NCI-H2107 treated with DMSO at 0.1 percent for 48 hours (cell line): Measurements from ENCODE around the gene RNF10.
"Not testable (repeated sequence)": the region's sequence is repeated elsewhere in the genome, so short reads cannot be mapped to it uniquely, and the experiment has no call there.

Source experiments
- DNase-seq: peaks from one replicate; lab custom pipeline; 2025; ENCODE audit not compliant: unreplicated experiment; lab: John Stamatoyannopoulos, UW

RNF10 gene

GRCh38 chr12:120534203-120534702 is at the start of gene RNF10:
RNF10 (plus strand) TSS chr12:120534356; CDS start chr12:120534812, 456 bp downstream.
- peak; percentile 95 for DNase-seq

- DNase-seq = no peak
Measured at GRCh38 chr12:120485961-120486881, 47.9 kb upstream of the RNF10 start.

GRCh38 chr12:120487552-120487951 is 46.6 kb upstream of the RNF10 start:
- DNase-seq = not testable (repeated sequence)

DNA sequence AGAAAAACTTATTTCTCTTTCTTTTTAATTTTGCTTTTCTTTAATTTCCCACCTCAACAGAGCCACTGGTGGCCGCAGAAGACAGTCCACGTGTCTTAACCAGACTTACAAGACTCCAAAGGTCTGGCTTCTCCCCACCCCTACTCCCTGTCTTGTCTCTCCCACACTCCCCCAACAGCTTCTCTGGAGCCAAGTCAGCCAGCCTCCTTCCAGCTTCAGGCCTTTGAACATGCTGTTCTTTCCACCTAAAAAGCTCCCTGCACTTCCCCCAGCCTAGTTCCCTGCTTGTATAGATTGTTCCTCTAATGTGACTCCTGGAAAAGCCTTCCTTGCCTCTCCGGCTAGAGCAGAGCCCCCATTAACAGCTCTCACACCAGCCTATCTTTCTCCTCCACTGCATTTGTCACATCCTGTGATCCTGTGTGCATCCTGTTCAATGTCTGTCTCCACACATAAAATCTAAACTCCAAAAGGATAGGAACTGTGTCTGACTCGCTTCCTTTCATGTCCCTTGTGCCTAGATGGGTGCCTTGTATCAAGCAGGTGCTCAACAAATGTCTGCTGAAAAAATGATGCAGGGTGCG is 46.0 kb upstream of the RNF10 start:
- DNase-seq = no peak

- DNase-seq = no peak
Measured at GRCh38 chr12:120489018-120489417, 45.1 kb upstream of the RNF10 start.

DNA sequence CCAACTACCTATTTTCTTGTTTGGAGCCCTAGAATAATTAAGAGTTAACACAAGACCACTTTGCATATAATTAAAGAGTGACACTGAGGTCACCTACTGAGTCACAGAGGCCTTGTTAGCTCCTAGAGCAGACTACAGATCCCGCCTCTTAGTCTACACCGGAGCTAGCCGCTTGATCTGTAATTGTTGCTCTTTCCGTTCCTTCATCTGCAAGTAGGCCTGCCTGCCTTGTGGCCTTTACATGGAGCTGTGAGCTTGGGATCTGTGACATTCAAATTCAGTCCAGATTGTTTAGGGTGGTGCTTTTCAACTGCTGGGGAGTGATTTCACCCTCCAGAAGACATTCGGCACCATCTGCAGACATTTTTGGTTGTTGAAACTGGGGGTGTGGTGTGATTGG is 43.8 kb upstream of the RNF10 start:
- DNase-seq = no peak

DNA sequence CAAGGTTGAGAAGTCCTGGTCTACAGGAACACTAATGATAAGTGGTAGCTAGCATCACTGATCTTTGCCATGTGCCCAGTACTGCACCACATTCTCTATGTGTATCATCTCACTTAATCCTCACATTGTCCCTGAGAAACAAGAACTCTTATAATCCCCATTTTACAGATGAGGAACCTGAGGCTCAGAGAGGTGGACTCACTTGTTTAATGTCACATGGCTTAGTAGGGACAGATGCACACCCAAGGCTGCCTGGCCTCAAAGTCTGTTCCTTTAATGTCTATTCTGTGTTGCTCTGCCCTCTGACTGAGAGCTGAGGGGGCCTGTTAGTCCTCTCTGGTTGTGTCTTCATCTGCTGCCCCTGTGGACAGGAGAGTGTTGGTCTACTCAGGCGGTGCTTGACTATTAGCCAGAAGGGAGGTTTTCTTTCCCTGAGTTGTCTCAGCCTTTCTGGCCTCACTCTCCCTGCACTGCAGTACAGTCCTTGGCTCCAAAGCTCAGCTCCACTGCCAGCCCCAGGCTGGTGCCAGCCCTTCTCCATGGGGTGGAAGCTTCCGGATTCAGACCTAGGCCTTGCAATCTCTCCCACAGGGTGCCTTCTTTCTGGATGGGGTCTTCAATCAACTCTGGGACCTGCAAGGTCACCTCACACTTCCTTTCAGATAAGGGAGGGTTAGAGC is 43.2 kb upstream of the RNF10 start:
- DNase-seq = no peak

- no peak for DNase-seq
Measured at GRCh38 chr12:120495186-120495730, 38.9 kb upstream of the RNF10 start.

- peak; percentile 86 for DNase-seq
Measured at GRCh38 chr12:120495731-120496412, 38.3 kb upstream of the RNF10 start, which contains the start of gene DYNLL1. DYNLL1 (plus strand) TSS chr12:120496113; CDS start chr12:120496422, 309 bp downstream.

DNA sequence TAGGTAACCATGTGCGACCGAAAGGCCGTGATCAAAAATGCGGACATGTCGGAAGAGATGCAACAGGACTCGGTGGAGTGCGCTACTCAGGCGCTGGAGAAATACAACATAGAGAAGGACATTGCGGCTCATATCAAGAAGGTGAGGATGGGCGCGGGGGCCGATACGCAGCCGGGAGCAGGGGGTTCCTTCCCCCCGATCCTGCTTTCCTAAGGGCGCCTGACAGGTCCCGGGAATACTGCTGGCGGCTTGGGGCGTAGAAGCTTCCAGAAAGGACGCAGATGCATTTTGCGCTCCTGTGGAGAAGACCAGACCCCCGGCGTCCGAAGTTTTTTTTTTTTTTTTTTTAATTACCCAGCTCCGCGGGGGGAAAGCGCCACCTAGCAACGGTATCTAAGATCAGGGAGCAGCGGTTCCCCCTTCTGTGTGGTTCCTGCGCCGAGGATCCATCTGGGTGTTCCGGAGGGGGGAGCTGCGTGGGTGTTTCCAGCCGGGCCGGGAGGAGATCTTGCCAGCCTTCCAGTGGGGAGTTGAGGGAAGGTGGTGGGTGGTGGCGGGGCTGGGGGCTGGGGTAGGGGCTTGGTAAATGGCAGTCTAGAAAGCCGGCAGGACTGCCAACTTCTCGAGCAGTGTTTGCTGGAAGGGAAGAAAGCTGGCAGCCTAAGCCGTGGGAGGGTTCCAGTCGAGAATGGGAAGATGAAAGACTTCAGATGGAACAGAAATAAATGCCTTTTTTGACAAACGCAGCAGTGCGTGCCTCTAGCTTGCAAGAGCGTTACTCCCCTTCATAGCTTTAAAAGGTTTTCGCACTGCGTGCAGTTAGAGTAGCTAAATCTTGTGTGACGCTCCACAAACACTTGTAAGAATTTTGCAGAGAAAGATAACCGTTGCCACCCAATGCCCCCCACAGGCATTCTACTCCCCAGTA is 37.5 kb upstream of the RNF10 start:
- peak; percentile 34 for DNase-seq

- DNase-seq = no peak
Measured at GRCh38 chr12:120497524-120498150, 36.5 kb upstream of the RNF10 start.

DNA sequence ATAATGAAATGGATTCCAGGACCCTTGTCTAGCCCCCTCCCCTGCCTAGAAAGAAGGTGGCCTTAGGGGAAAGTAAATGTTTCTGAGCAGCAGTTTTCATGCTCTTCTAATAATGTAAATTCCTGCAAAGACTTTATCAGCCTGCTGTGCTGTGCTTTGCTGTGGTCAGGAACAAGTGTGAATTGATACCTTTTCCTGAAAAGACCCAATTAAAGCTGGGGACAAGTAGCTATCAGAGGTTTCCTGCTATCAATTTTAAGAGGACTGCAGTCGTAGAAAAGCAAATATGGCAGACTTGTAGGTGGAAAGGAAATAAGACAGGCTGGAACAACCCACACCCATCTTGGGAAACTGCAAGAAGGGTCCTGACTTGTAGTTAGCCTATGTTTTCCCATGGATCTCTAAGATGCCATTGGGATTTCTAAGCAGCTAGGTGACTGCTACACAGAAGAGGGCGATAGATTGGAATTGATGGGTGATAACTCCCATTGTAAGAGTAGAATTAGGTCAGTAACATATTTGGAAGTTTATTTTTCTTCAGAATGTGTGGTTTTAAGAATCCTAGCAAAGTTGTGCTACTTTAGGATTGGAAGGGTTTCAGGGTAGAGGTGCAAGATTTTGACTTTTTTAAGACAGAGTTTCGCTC is 35.2 kb upstream of the RNF10 start:
- DNase-seq = peak; percentile 10

- no peak for DNase-seq
Measured at GRCh38 chr12:120500581-120500980, 33.6 kb upstream of the RNF10 start.

- no peak for DNase-seq
Measured at GRCh38 chr12:120504587-120504986, 29.6 kb upstream of the RNF10 start.

DNA sequence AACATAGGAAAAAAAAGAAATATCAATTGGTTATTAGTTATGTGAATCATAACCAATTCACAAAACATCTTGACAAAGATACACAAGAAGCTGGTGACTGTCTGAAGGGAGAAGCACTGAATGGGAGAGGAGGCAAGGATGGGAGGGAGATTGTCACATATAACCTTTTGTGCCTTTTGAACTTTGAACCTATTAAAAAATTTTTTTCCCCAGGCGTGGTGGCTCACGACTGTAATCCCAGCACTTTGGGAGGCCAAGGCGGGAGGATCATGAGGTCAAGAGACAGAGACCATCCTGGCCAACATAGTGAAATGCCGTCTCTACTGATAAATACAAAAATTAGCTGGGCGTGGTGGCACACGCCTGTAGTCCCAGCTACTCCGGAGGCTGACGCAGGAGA is 25.6 kb upstream of the RNF10 start:
- no peak for DNase-seq

- no peak for DNase-seq
Measured at GRCh38 chr12:120514002-120514401, 20.2 kb upstream of the RNF10 start.

- no peak for DNase-seq
Measured at GRCh38 chr12:120515496-120515895, 18.7 kb upstream of the RNF10 start.

DNA sequence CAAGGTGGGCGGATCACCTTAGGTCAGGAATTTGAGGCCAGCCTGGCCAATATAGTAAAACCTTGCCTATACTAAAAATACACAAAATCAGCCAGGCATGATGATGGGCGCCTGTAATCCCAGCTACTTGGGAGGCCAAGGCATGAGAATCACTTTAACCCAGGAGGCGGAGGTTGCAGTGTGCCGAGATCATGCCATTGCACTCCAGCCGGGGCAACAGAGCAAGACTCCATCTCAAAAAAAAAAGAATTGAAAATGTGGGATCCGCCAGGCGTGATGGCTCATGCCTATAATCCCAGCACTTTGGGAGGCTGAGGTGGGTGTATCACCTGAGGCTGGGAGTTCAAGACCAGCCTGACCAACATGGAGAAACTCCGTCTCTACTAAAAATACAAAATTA is 14.8 kb upstream of the RNF10 start:
- DNase-seq = not testable (repeated sequence)

DNA sequence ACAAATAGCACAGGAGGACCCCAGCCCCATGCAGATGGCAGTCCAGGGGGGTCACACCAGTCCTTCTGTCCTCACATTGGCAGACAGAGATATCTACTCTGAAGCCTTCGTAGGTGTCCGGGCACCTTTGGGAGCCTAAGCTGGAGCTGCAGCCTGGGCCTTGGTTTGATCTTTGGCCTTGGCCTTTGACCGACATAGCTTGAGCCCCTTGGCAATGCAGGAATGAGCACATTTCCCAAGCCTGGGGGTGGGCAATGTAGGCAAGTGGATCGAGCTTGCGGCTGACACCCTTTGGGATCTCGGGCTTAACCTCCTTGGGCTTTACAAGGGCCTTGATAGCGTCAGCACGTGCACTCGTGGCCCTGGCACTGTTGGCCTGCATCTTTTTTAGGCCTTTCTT is 11.6 kb upstream of the RNF10 start:
- DNase-seq = no peak
